Naive thymus-derived CD8-positive, alpha-beta T cell (primary cell): ENCODE measurements around the gene SPATA16. TPM values are rescaled to one million over a fixed set of nuclear protein-coding genes. Genes with fewer than 3 reads are reported as not detected.
"Not testable (repeated sequence)": the region's sequence is repeated elsewhere in the genome, so short reads cannot be mapped to it uniquely, and the experiment has no call there.

Experiments used
- ATAC-seq, 2 donors: fragments of 150-1000 bp; cut with Tn5 transposase in 1 of 2; sonication (Bioruptor Pico), chemical (Tn5 transposase) in 1 of 2; 1 replicate in 1 of 2; 2 replicates in 1 of 2; pipeline ENCODE4 v1.10.0; 2021; ENCODE audit warnings: mild to moderate bottlenecking in 2 of 2, moderate library complexity in 2 of 2
- POLR2A ChIA-PET: fragments of 350-600 bp; sonication (Branson Sonifier 250); formaldehyde crosslinking; loops from one replicate; lab custom pipeline; 2021; ENCODE audit warnings: antibody characterized with exemption; lab: Charles Lee
- DNase-seq, 10 donors: peaks; one replicate each; pipeline versions ENCODE4 v3.0.0 to v3.0.0-alpha.2; 2020 to 2022
- H3K27ac Mint-ChIP-seq, 10 donors: one replicate each; pipeline ENCODE4 v1.8.0; 2020 to 2022; ENCODE audit warnings: mild to moderate bottlenecking in 10 of 10, mixed read lengths in 10 of 10, moderate library complexity in 4 of 10, inconsistent platforms in 1 of 10
- H3K27me3 Mint-ChIP-seq, 5 donors: one replicate each; pipeline ENCODE4 v1.8.0; 2021 to 2022; ENCODE audit warnings: mixed read lengths in 5 of 5
- H3K36me3 Mint-ChIP-seq, 3 donors: one replicate each; pipeline ENCODE4 v1.8.0; 2020 to 2022; ENCODE audit warnings: mixed read lengths in 3 of 3, mild to moderate bottlenecking in 2 of 3, inconsistent platforms in 1 of 3
- H3K4me1 Mint-ChIP-seq, 4 donors: one replicate each; pipeline ENCODE4 v1.8.0; 2021 to 2022; ENCODE audit warnings: mixed read lengths in 4 of 4
- H3K4me3 Mint-ChIP-seq, 10 donors: one replicate each; pipeline ENCODE4 v1.8.0; 2020 to 2022; ENCODE audit warnings: mild to moderate bottlenecking in 10 of 10, mixed read lengths in 10 of 10, moderate library complexity in 6 of 10, inconsistent platforms in 1 of 10
- H3K9me3 Mint-ChIP-seq, 9 donors: one replicate each; pipeline ENCODE4 v1.8.0; 2020 to 2022; ENCODE audit warnings: mixed read lengths in 9 of 9, mild to moderate bottlenecking in 3 of 9, inconsistent platforms in 1 of 9, moderate library complexity in 1 of 9
- polyA plus RNA-seq, 3 donors: library from polyadenylated mRNA; unstranded; fragments of 300-500 nt; fragmentation: Illumina TruSeq; gene quantifications; one replicate each; pipeline ENCODE4 v1.2.3, GENCODE V29; 2021
- total RNA-seq, 8 experiments: library from RNA in 2 of 8; stranded (reverse) in 2 of 8; gene quantifications; one replicate each; pipeline ENCODE4 v1.2.3 and lab custom pipeline; 2021 to 2026

The SPATA16 gene
- total and polyA plus RNA-seq, 5 experiments from 2014 or later: not detected

DNA sequence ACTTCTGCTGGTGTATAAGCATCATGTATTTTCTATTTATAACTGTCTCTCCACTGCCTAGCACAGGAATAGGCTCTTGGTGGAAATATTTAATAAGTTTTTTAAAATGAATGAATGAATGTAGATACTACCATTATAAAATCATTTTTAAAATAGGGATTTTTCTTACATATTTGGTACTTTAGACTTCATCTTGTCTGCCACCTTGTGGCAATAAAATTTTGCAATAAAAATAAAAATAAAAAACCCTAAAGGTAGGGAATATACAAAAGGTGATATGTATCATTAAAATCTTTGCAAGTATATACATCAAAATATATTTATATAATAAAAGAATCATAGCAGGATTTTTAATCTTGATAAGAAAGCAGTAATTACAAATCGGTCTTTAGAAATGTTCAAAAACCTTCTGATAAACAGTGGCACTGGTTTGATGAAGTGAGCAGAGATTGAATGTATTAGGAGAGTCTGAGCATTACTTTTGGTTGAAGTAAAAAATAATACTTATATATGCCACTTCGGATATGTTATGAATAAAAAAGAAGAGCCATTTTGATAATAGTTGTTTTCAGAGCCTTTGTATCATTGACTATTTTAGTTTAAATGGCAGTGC is 95.2 kb downstream of the SPATA16 start:
- H3K9me3 Mint-ChIP-seq: no peaks in the 10 kb centered on the region
- POLR2A ChIA-PET: no interaction called here
- H3K27ac Mint-ChIP-seq: no peak overlapping the region
- DNase-seq (no peak), ATAC-seq (no peak)
- no peaks in the 10 kb centered on the region for H3K27me3 Mint-ChIP-seq
- no peak overlapping the region for H3K4me3 Mint-ChIP-seq
- H3K4me1 Mint-ChIP-seq: no peaks in the 10 kb centered on the region
- no peaks in the 10 kb centered on the region for H3K36me3 Mint-ChIP-seq

DNA sequence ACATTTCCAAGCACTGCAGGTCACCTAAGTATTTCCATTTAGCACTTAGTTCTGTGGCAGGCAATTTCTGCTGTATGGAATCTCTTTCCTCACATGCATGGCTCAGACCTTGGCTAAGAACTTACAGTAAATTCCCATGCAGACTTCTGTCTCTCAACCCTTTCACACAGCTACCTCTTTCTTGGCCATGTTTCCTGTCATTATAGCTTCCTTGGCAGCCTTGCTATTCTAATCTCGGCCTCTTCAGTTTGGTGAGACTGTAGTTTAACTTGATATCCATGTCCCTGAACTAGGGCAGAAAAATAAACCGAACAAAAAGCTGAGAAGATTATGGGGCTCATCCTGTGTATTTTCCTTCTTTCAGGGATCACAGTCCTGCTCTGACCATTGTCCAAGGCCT is 96.0 kb downstream of the SPATA16 start:
- ATAC-seq: no peak
- Mint-ChIP-seq H3K27ac (no peak overlapping the region), H3K36me3 (no peaks in the 10 kb centered on the region), H3K27me3 (no peaks in the 10 kb centered on the region), H3K4me1 (no peaks in the 10 kb centered on the region), H3K9me3 (peaks cover 0 to 6% (median 0%) of the 10 kb centered on the region in 9 donors), H3K4me3 (no peak overlapping the region)
- DNase-seq: no peak
- POLR2A ChIA-PET: no interaction called here

- ATAC-seq (no peak), DNase-seq (no peak)
- no peak overlapping the region for H3K4me3 Mint-ChIP-seq
- no peaks in the 10 kb centered on the region for H3K4me1 Mint-ChIP-seq
- no peak overlapping the region for H3K27ac Mint-ChIP-seq
- POLR2A ChIA-PET: no interaction called here
- H3K9me3 Mint-ChIP-seq: peaks cover 0 to 7% (median 0%) of the 10 kb centered on the region in 9 donors
- no peaks in the 10 kb centered on the region for H3K36me3 Mint-ChIP-seq
- no peaks in the 10 kb centered on the region for H3K27me3 Mint-ChIP-seq
Measured at GRCh38 chr3:173043757-173044156, 97.3 kb downstream of the SPATA16 start.

DNA sequence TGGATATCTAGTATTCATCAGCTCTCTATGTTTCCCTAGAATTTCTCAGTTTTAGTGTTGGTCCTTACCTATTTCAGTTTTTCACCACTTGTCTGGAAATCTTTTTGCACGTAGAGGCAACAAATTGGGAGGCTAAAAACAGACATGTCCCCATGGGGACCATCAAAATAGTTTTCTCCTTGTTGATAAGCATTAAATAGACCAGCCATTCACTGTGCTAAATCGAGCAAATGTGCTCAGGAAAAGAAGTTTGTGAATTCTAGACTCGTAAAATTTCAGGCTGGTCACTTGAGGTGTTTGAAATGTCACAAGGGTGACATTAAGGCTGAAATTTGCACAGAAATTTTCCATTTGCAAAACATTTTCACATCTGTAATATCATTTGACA is 102.6 kb downstream of the SPATA16 start:
- ATAC-seq (no peak), DNase-seq (no peak)
- H3K4me1 Mint-ChIP-seq: no peaks in the 10 kb centered on the region
- H3K36me3 Mint-ChIP-seq: no peaks in the 10 kb centered on the region
- peaks cover 0 to 7% (median 0%) of the 10 kb centered on the region in 9 donors for H3K9me3 Mint-ChIP-seq
- H3K27me3 Mint-ChIP-seq: no peaks in the 10 kb centered on the region
- no peak overlapping the region for H3K4me3 Mint-ChIP-seq
- H3K27ac Mint-ChIP-seq: no peak overlapping the region
- POLR2A ChIA-PET: no interaction called here

- Mint-ChIP-seq H3K4me3 (no peak overlapping the region), H3K36me3 (no peaks in the 10 kb centered on the region), H3K9me3 (peaks cover 0 to 7% (median 0%) of the 10 kb centered on the region in 9 donors), H3K4me1 (no peaks in the 10 kb centered on the region), H3K27ac (no peak overlapping the region), H3K27me3 (no peaks in the 10 kb centered on the region)
- DNase-seq: no peak
- no peak for ATAC-seq
- POLR2A ChIA-PET: no interaction called here
Measured at GRCh38 chr3:173037840-173038483, 103.1 kb downstream of the SPATA16 start.

GRCh38 chr3:173030273-173030672 is 110.8 kb downstream of the SPATA16 start:
- Mint-ChIP-seq H3K4me1 (no peaks in the 10 kb centered on the region), H3K9me3 (peaks cover 0 to 17% (median 0%) of the 10 kb centered on the region in 9 donors), H3K27ac (no peak overlapping the region), H3K4me3 (no peak overlapping the region), H3K27me3 (no peaks in the 10 kb centered on the region), H3K36me3 (no peaks in the 10 kb centered on the region)
- ATAC-seq (no peak), DNase-seq (no peak)
- POLR2A ChIA-PET: no interaction called here

- no peaks in the 10 kb centered on the region for H3K27me3 Mint-ChIP-seq
- no peak overlapping the region for H3K27ac Mint-ChIP-seq
- ATAC-seq: no peak
- DNase-seq: no peak
- peaks cover 0 to 17% (median 0%) of the 10 kb centered on the region in 9 donors for H3K9me3 Mint-ChIP-seq
- POLR2A ChIA-PET: no interaction called here
- H3K36me3 Mint-ChIP-seq: no peaks in the 10 kb centered on the region
- no peaks in the 10 kb centered on the region for H3K4me1 Mint-ChIP-seq
- H3K4me3 Mint-ChIP-seq: no peak overlapping the region
Measured at GRCh38 chr3:173028351-173028750, 112.7 kb downstream of the SPATA16 start.

- H3K36me3 Mint-ChIP-seq: no peaks in the 10 kb centered on the region
- H3K9me3 Mint-ChIP-seq: peaks cover 0 to 17% (median 0%) of the 10 kb centered on the region in 9 donors
- ATAC-seq (no peak), DNase-seq (no peak)
- no peaks in the 10 kb centered on the region for H3K27me3 Mint-ChIP-seq
- no peaks in the 10 kb centered on the region for H3K4me1 Mint-ChIP-seq
- no peak overlapping the region for H3K27ac Mint-ChIP-seq
- POLR2A ChIA-PET: no interaction called here
- no peak overlapping the region for H3K4me3 Mint-ChIP-seq
Measured at GRCh38 chr3:173027429-173027828, 113.6 kb downstream of the SPATA16 start.

GRCh38 chr3:173025941-173026340 is 115.1 kb downstream of the SPATA16 start:
- no peaks in the 10 kb centered on the region for H3K4me1 Mint-ChIP-seq
- POLR2A ChIA-PET: no interaction called here
- H3K27me3 Mint-ChIP-seq: no peaks in the 10 kb centered on the region
- DNase-seq (no peak), ATAC-seq (no peak)
- no peaks in the 10 kb centered on the region for H3K36me3 Mint-ChIP-seq
- peaks cover 0 to 17% (median 2%) of the 10 kb centered on the region in 9 donors for H3K9me3 Mint-ChIP-seq
- no peak overlapping the region for H3K27ac Mint-ChIP-seq
- H3K4me3 Mint-ChIP-seq: no peak overlapping the region

DNA sequence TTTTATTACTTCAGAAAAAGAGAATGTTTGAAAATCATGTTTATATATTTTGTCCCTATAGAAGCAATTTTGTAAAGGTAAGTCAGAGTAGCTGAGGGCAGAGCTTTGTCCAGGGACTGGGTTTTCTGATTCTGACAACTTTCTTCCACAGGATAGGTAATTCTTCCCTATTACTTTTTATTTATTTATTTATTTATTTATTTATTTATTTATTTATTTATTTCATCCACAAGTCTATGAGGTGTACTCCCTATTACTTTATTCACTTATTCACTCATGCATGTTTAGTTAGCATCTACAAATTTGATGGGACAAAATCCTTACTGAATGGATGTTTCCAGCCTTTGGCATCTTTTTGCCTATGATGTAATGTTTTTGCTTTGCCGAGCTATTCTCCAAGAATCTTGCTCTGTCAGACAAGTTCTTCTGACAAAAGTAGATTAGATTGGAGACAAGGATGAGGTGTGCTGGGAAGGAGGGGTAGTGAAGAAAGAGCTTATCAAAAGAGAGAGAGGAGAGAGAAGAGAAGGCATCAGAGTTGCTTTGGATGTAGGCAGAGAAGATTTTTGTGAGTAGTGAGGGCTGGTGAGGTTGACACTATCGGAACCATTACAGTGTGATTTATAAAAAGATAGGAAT is 119.4 kb downstream of the SPATA16 start:
- no peaks in the 10 kb centered on the region for H3K36me3 Mint-ChIP-seq
- no peaks in the 10 kb centered on the region for H3K27me3 Mint-ChIP-seq
- no peak overlapping the region for H3K4me3 Mint-ChIP-seq
- no peak for DNase-seq
- no peak overlapping the region for H3K27ac Mint-ChIP-seq
- ATAC-seq: no peak
- peaks cover 0 to 5% (median 1%) of the 10 kb centered on the region in 9 donors for H3K9me3 Mint-ChIP-seq
- POLR2A ChIA-PET: no interaction called here
- H3K4me1 Mint-ChIP-seq: no peaks in the 10 kb centered on the region

GRCh38 chr3:173020128-173020527 is 120.9 kb downstream of the SPATA16 start:
- DNase-seq, H3K36me3 Mint-ChIP-seq, ATAC-seq, H3K4me1 Mint-ChIP-seq, H3K27me3 Mint-ChIP-seq, H3K4me3 Mint-ChIP-seq, H3K27ac Mint-ChIP-seq, H3K9me3 Mint-ChIP-seq, POLR2A ChIA-PET: not testable (repeated sequence)

DNA sequence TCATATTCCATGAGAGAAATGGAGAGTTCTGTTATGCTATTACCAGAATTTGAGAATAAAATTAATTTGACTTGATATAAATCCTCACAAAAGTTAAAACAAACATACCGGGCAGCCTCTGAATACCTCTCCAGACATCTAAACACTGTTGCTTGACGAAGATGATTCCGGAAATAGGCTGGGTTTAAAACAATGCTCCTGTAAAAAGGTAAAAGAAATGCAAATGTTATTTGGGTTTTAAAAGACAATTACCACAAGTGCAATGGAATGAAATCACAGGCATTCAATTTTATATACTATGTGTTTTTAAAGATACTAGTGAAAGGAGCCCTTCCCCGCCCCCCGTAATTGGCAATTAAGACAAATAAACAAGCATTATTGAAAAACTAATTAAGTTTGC is 121.7 kb downstream of the SPATA16 start:
- Mint-ChIP-seq H3K36me3 (no peaks in the 10 kb centered on the region), H3K9me3 (peaks cover 0 to 5% (median 1%) of the 10 kb centered on the region in 9 donors), H3K27me3 (no peaks in the 10 kb centered on the region), H3K4me3 (no peak overlapping the region), H3K27ac (no peak overlapping the region), H3K4me1 (no peaks in the 10 kb centered on the region)
- no peak for DNase-seq
- POLR2A ChIA-PET: no interaction called here
- no peak for ATAC-seq

GRCh38 chr3:173018758-173019157 is 122.3 kb downstream of the SPATA16 start:
- no peak for ATAC-seq
- Mint-ChIP-seq H3K4me1 (no peaks in the 10 kb centered on the region), H3K4me3 (no peak overlapping the region), H3K9me3 (peaks cover 0 to 5% (median 1%) of the 10 kb centered on the region in 9 donors), H3K36me3 (no peaks in the 10 kb centered on the region), H3K27me3 (no peaks in the 10 kb centered on the region), H3K27ac (no peak overlapping the region)
- DNase-seq: no peak
- POLR2A ChIA-PET: no interaction called here
